SIG-M5 (cell line): Measurements from ENCODE around the gene SLC35G2.
"Not testable (repeated sequence)": the region's sequence is repeated elsewhere in the genome, so short reads cannot be mapped to it uniquely, and the experiment has no call there.

Experiments
- DNase-seq: peaks from one replicate; lab custom pipeline; 2025; lab: John Stamatoyannopoulos, UW

The SLC35G2 gene

GRCh38 chr3:136818769-136819391, at the start of gene SLC35G2:
Gene SLC35G2 (plus strand): TSS chr3:136819126. CDS start chr3:136854461, 35,335 bp downstream.
- no peak for DNase-seq

- no peak for DNase-seq
Observed at GRCh38 chr3:136772709-136773108, 46.2 kb upstream of the SLC35G2 start.

- DNase-seq, result no peak
Observed at GRCh38 chr3:136778865-136779264, 40.1 kb upstream of the SLC35G2 start.

GRCh38 chr3:136780741-136781140, 38.2 kb upstream of the SLC35G2 start:
- no peak for DNase-seq

DNA sequence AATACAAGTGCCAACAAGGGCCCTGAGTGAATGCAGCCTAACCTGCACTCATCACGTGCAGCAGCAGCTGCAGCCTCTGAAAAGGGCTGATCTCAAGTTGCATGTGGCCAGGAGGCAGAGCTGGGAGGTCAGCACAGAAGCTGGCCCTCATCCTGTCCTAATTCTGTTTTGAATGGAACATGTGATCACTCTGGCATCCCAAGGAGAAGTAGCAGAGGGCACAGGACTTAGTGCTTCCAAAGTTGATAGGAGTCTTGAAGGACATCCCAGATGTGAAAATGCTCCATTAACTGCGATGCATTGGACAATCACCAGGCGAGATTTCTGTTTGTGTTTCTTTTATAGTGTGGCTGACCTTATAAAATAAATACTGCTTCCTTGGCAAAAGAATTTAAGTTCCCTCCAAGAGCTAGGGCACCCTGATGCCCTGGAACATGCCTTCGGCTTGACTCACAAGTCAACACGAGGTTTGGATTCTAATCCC, 35.2 kb upstream of the SLC35G2 start:
- DNase-seq, result no peak

DNA sequence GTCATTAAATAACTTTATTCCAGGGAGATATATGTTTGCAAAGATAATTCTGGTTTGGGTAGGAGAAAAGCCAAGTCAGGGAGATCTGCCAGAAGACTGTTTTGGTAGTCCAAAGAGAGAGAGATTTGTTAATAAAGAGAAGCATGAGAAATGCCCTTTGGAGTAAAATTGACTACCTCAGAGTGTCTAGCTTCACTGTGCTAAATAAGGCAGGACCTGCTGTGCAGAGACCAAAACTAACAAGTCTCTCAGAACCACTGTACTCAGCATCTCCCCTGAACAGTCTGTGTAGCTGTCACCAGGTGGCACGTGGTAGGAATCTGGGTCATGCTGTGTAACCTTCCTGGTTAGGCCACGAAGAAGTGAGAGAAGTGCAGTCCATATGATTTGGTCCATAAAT, 31.6 kb upstream of the SLC35G2 start:
- DNase-seq, result no peak

DNA sequence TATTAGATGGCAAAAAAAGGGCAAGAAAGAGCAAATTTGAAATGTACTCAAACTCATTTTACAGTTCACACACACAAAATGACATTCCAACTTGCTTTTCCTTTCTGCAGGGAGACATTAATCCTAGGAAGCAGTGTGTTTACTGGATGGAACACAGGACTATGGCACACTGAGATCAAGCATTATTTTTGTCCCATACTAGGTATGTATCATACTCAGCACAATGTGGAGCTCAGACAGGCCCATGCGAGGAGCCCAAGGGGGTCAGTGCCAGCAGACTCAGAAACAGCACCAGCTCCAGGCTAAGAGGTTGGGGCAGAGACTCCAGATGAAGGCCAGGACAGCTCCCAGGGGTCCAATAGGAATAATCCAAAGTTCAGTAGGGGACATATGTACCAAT, 30.8 kb upstream of the SLC35G2 start:
- DNase-seq, result no peak

- DNase-seq, result no peak
Observed at GRCh38 chr3:136789976-136790375, 28.9 kb upstream of the SLC35G2 start.

DNA sequence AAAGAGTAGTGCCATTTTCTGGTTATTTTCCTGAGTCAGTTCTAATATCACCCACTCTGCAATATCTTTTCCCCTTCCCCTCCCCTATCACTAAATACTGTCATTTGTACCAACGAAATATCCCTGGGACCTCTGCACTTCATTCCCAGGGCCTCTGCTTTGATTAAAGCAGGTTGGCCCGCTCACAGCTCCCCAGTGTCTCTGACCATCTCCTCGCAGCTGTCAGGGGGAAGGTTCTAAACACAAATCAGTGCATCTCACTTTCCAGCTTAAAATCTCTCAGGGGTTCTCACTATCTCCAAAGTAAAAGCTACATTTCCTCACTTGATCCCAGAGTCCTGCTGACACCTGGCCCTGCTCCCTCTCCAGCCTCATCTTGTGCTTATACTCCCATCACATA, 28.1 kb upstream of the SLC35G2 start:
- no peak for DNase-seq

GRCh38 chr3:136792556-136793330, 26.2 kb upstream of the SLC35G2 start:
- DNase-seq, result no peak

- DNase-seq, result not testable (repeated sequence)
Observed at GRCh38 chr3:136801146-136801545, 17.8 kb upstream of the SLC35G2 start.

DNA sequence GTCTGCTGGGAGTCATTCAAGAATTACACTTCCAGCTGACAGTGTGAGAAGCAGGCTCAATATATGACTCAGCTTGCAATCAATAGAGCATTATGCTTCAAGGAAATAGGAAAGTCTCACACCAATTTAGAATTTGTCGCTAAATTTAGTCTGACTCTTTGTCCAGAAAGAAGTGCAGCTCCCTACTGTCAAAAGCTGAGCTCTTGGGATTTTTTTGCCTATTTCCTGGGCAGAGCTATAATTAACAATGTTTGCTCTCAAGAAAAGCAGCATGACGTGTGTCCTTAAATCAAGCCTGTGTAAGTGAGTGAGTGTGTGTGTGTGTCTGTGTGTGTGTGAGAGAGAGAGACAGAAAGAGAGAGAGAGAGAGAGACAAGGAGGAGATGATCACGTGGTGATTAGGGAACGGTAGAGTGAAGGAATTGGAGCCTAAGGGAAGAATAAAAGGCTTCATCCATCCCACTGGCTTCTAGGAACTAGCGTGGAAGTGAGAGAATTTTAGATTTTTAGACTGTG, 16.4 kb upstream of the SLC35G2 start:
- DNase-seq, result no peak

DNA sequence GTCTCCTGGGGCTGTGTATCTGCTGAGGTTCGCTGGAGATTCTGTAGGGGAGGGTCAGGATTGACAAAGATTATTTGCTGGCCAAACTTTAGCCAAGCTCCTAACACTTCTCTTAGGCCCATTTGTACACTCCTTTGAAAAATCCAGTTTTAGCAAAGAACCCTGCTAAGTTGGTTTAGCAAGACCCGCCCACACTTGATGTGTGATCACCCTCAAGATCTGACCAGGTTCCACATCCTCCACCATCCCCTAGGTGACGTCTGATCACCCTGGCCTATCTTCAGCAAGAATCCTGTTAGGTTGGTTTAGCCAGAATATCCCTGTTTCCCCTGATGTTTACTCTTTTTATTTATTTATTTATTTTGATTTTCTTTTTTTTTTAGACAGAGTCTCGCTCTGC, 14.8 kb upstream of the SLC35G2 start:
- DNase-seq, result no peak

- DNase-seq, result no peak
Observed at GRCh38 chr3:136804813-136805212, 14.1 kb upstream of the SLC35G2 start.

- no peak for DNase-seq
Observed at GRCh38 chr3:136805795-136806194, 13.1 kb upstream of the SLC35G2 start.

GRCh38 chr3:136811701-136812100, 7.2 kb upstream of the SLC35G2 start:
- DNase-seq, result no peak

DNA sequence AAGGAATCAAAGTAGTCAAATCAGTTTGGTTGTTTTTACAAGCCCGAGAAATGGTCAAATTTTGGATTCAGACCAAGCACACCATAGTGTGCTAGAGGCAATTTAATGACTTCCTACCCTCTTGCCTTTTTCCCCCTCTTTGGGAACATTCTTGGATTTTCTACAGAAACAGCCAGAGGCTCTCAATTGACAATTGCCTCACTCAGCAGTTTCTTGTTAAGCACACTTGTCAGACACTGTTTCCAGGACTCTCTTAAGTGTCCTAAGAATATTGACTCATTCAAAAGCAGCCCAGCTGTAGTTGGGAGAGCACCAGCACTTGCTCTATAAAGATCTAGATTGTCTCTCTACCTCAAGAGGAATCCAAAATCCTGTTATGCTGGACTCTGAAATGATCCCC, 1.5 kb upstream of the SLC35G2 start:
- DNase-seq, result no peak

DNA sequence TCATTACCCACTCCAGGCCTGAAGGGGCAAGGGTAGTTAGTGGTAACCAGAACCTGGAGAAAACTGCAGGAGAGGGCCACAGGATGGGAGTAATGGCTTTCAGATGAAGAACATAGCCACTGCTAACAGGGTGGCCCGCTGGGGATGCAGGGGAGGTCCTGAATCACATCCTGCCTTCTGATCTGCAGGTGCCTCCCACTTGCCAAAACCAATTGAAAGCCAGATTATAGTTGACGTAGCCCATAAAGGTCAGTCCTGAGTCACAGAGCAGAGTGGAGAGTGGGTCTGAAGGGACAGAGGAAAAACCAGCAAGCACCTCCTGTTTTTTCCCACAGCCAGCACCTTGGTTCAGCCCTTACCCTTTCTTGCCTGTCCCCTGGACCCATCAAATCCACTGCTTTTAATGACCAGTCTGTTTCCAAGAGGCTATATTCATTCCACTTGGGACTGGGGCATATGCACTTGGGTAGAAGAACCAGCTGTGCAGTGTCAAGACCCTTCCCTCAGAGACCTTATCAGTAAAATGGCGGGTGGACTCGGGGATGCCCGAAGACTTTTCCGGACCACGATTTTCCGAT, 646 bp upstream of the SLC35G2 start:
- no peak for DNase-seq

DNA sequence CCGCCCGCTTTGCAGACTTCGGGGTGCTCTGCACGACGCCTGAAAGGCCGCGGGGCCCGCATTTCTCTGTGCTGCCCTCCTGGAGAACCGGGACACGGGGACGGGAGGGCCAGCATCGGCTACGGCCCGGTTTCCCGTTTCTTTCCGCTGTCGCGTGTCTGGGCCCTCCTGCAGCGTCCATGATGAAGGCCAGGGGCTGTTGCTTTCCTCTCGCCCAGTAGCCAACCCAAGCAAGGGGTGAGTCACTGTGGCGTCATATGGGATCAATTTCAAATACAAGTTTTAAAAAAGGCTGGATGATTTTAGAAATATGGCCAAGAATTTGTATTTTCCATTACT, 435 bp downstream of the SLC35G2 start:
- DNase-seq, result no peak

- no peak for DNase-seq
Observed at GRCh38 chr3:136819731-136820679, 1.1 kb downstream of the SLC35G2 start.

DNA sequence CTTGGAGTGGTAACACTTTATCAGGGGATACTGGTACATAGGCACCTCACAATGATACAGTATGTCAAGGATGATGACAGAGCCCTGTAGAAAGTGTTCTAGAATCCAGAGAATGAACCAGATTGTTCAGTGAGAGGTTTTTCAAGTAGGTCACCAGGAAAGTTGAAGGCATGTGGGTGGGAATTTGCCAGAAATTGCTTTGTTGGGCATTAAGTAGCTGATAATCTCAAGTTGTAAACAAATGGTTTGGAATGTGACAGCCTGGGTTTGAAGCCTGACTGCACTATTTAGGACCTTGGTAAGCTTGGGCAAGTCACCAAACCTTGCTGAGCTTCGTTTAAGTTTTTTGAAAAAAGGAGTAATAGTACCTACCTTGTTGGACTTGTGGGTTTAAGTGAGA, 12.5 kb downstream of the SLC35G2 start:
- no peak for DNase-seq
